GM23248 (cell line): Measurements from ENCODE around the gene CNGA4.

Experiments used
- EZH2 ChIP-seq: fragments of 200-600 bp; sonication (generic); IDR thresholded peaks from 2 replicates; pipeline ENCODE4 v1.6.1; 2018; ENCODE audit warnings: antibody characterized with exemption, mild to moderate bottlenecking; ENCODE audit not compliant: insufficient read depth, poor library complexity, severe bottlenecking
- EZH2phosphoT487 ChIP-seq: fragments of 200-600 bp; sonication (generic); IDR thresholded peaks from 2 replicates; pipeline ENCODE4 v1.6.1; 2018; ENCODE audit warnings: antibody characterized with exemption, moderate library complexity, mild to moderate bottlenecking, low read depth; ENCODE audit not compliant: insufficient read depth

DNA sequence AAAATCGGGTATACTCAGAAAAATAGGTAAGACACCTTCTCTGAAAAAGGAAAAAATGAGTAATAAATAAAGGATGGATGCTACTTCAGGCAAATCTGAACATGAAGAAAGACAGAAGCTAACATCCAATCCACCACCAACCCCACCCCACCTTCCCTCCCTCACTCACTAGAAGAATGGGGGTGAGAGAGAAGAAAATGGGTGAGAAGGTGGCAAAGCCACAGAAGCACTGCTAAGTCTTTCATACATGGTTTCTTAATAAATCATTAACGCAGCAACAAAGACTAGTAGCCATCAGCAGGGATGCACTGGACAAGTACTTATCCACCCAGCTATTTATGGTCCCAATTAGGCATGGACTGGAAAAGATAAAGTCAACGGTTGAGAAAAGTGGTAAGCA, 10.4 kb upstream of the CNGA4 start:
- TF ChIP-seq EZH2phosphoT487 (no peak), EZH2 (no peak)
